Activated T-cell treated with anti-CD3 and anti-CD28 coated beads for 24 hours (primary cell): Measurements from ENCODE around the gene PCSK6.

Experiments used
- DNase-seq: peaks from one replicate; pipeline ENCODE4 v3.0.0-alpha.2; 2020; ENCODE audit warnings: low read depth

Gene PCSK6

GRCh38 chr15:101398247-101398646 is 91.3 kb downstream of the PCSK6 start:
- DNase-seq = no peak

- DNase-seq = no peak
Observed at GRCh38 chr15:101397521-101398003, 91.9 kb downstream of the PCSK6 start.

DNA sequence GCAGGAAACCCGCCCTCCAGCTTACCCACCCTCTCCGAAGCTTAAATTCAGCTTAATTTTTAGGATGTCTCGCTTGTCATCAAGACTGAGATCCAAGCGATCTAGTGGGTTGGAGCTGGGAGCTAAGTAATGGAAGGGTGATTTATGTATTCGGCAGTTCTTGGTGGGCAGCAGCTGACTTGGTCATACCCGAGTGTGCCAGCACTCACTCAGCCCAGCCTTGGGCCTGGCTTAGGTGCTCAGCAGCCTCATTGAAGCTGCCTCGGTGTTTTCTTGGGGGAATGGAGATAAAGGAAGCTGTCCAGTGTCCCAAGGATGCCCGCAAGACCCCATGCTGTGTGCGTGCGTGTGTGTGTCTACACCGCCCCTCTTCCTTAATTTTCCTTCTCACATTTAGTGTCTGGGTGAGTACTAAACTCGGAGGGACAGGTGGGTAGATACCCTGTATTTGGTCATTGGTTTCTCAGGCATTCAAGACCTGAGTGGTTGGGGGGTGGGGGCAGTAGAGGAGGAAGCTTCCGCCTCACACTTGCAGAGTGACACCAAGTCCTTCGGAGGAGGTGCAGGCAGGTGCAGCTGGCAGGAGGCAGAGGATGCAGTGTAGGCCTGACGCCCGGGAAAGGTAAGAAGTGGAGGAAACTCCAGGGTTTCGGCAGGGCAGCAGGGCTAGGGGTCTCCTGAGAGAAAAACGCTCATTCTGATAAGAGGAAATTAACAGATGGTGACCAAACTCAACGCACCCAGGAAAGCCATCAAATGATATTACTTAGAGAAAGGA is 92.8 kb downstream of the PCSK6 start:
- DNase-seq = no peak

DNA sequence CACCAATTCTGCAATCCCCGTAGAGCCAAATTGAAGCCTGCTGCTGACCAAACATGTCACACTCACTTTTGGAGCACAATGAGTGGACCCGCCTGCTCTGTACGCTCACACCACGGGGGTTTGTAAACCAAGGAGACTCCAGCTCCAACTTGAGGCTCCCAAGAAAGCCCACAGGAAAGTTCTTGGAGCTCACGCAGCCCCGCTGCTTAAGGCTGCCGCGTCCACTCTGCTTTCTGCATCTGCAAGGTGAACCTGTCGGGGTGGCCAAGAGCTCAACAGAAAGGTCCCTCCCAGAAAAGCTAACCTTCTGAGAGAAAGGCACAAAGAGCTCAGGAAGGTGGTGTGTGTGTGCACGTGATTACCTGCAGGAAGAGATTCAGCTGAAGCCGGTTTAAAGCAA is 94.9 kb downstream of the PCSK6 start:
- DNase-seq = no peak

DNA sequence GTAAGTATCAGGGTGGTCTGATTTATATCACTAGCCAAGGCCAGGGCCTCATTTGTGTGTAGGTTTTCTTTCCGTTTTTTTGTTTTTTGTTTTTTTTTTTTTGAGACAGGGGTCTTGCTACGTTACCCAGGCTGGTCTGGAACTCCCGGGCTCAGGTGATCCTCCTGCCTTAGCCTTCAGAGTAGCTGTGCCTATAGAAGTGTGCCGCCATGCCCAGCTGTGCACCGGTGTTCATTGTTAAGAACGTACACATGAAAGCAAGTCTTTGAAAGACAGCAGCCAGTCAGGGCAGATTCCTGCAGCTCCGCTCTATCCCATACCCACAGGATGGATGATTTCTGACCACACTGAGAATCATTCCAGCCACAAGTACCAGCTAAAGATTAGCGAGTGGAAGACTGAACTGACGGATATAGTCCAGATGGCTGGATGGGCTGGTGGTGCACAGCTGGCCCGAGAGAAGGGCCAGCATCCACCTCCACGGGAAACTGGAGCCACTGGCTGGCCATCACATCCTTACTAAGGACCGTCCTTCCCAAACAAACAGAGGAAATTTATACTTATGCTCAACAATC is 95.4 kb downstream of the PCSK6 start:
- no peak for DNase-seq

DNA sequence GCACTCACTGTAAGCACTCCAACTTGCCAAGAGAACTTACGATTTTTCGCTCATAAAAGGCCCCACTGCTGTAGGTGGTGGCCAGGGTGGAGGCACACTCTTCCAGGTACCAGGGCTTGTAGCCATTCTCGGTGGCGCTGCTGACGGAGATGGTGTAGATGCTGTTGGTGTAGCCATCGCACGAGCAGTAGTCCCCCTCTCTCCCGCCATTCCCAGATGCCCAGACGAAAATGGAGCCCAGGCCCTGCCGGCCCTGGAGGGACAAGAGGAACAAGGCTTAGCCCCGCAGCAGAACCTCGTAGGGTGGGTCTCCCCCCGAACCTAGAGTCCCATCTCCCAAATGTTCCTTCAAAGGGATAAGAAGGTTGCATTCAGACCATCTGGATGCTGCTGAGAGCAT is 96.3 kb downstream of the PCSK6 start:
- DNase-seq = no peak

- no peak for DNase-seq
Observed at GRCh38 chr15:101391981-101392640, 97.4 kb downstream of the PCSK6 start.

GRCh38 chr15:101391431-101391830 is 98.1 kb downstream of the PCSK6 start:
- no peak for DNase-seq

DNA sequence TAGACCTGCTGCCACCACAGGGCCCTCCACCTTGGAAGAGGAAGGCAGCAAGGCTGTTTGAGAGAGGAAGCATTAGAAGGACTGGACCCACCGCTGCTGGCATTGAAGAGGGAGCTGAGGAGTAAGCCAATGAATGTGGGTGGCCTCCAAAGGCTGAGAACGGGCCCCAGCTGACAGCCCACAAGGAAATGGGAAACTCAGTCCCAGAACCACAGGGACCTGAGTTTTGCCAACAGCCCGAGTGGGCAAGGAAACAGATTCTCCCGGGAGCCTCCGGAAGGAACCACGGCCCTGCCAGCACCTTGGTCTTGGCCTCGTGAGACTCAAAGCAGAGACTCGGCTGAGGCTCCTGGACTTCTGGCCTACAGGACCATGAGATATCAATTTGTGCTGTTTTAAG is 99.0 kb downstream of the PCSK6 start:
- no peak for DNase-seq

DNA sequence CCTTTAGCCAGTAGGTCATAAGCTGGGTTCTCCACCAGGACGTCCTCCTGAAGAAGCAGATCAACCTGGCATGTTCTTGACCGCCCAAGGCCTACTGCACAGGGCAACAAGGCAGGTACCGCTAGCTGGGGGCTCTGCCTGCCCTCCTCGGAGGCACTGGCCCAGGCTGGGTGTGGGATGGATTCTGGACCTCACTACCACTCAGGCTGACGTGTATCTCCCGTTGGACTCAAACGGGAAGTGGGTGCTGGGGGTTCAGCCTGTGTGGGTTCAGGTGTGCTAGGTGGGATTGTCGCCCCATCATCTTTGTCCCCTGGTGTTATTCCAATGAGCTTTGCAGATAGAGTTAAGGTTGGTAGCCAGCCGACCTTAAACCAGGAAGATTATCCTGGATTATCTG is 99.4 kb downstream of the PCSK6 start:
- DNase-seq = no peak

DNA sequence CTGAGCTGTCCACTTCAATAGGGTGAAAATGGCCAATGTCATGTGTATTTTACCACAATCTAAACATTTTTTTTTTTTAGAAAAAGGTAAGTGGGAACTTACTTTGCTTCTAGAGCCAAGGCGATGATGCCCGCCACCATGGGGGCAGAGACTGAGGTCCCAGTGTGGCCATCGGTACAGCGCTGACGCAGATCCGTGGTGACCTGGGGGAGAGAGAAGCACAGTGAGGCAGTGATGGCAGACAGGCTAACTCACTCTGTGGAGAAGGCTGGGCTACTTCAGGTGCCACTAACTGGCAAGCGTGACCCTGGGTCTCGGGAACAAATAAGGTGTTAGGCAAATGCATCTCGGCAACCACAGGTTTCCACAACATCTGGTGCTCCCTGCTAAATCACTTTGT is 100.1 kb downstream of the PCSK6 start:
- DNase-seq = no peak

DNA sequence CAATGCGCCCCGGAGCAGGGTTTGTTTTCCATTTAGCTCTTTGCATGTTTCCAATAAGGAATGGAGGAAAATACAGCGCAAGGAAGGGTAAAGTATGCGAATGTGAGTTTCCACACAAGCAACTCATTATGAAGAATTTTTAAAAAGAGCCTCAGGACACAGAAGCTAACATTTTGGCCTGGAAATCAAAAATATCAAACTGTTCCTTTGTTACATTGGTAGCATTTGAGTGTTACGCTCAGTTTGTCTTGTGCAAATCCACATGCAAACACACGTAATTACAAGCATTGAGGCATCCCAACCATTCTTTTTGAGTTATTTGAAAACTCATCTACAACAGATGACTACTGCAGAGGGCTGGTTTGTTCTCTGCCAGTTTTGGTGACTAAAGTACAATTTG is 101.5 kb downstream of the PCSK6 start:
- DNase-seq = no peak

DNA sequence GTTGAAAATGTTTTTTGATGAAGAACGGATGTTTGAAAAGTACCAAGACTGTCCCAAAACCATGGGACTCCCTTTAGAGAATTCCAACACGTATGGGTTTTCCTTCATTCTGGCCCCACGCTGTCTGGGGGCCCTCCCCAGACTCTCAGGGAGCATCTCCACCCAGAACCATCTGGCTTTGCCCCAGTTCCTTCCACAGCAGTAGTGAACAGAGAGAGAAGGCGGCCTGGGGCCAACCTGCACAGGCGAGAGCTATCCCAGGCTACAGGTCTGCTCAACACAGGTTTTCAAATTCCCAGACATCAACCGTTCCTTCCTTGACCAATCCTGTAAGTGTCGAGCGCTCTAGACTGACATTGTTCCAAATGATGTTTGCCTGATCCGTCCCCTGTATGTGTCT is 101.9 kb downstream of the PCSK6 start:
- no peak for DNase-seq

DNA sequence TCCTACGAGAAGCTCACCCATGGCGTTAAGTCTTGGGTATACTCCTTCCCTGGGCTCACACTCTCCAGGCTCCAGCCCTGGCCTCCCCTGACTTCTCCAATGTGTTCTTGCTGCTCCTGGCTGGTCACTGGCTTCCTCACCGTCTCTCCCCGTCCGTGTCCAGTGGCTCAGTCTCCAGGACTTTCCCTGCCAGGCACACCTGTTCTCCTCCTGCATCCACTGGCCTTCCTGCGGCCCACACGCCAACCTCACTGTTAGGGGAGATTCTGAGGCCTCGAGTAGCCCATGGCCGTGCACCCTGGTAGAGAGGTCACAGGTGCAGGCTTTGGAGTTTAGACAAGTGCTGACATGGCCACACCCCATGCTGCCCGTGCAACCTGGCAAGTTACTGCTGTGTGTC is 102.5 kb downstream of the PCSK6 start:
- no peak for DNase-seq

DNA sequence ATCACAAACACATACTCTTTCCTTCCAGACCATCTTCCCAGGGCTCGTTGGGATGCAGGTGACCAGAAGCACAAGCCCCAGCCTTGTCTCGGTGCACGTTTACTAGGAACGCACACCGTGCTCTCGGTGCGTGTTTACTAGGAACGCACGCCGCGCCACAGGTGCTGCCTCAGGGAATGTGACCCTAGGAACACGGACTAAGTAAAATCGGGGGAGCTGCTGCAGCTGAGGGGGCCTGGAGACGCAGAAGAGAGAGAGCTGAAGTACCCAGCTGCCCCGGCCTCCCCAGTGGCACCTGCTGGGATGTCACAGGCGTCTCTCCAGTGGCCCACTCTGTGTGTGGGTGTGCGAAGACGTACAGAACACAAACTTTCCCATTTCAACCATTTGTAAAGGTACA is 103.5 kb downstream of the PCSK6 start:
- no peak for DNase-seq

- DNase-seq = no peak
Observed at GRCh38 chr15:101384276-101384675, 105.2 kb downstream of the PCSK6 start.

DNA sequence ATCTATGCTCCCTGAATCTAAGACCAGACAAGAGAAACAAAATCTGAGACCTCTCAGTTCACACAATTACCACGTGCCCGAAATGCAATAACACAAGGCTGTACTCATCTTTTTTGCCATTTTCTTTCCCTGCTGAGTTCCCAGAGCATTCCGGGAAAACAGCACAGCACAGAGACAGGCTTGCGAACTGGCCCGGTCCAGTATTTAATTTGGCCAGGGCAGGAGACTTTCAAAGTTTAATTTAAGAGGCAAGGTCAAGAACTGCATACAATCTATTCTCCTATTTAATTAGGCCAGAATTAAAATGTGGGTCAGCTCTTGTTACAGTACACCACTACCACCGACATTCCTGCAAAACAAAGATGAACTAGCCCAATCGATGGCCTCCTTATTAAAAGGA is 107.0 kb downstream of the PCSK6 start:
- DNase-seq = no peak

DNA sequence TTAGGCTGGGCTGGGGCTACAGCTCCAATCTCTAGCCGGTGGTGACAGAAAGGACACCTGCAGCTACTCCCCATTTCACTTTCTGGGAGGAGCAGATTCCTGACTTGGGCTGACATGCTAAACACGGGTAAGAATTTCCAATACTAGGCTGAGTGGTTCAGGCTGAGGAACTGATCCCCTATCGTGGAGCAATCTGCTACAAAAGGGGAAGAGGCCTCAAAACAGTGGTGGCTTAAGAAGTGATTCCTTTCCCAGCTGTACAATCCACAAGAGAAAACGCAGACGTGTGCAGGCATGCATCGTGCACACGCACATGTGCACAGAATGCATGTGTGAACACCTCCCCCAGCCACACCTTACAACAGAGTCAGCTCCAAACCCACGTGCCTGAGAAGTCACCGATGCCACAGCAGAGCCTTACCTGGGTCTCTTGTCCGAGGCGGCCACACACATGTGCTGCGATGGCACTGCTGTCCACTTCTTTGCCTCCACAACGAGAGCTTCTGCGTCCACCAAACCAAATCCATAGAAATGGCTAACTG is 107.8 kb downstream of the PCSK6 start:
- no peak for DNase-seq

GRCh38 chr15:101380146-101380545 is 109.4 kb downstream of the PCSK6 start:
- DNase-seq = no peak

- DNase-seq = no peak
Observed at GRCh38 chr15:101379647-101380046, 109.9 kb downstream of the PCSK6 start.

DNA sequence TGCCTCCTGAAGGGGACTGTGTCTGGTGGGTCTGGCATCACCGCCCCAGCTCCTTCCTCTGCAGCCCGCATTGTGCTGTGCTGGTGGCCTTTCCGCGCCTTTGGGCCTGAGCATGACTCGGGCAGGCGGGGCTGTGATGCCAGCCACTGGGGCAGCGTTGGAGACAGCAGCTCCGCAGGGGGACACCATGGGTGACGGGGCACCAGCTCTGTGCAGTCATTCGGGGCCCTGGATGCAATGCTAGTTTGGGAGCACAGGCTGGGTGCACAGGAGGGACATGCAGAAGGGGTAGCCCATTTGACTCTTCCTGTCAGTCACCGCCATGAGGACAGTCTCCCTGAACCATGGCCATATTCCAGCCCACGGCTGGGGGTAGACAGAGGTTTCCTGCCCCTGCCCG is 110.6 kb downstream of the PCSK6 start:
- DNase-seq = no peak

DNA sequence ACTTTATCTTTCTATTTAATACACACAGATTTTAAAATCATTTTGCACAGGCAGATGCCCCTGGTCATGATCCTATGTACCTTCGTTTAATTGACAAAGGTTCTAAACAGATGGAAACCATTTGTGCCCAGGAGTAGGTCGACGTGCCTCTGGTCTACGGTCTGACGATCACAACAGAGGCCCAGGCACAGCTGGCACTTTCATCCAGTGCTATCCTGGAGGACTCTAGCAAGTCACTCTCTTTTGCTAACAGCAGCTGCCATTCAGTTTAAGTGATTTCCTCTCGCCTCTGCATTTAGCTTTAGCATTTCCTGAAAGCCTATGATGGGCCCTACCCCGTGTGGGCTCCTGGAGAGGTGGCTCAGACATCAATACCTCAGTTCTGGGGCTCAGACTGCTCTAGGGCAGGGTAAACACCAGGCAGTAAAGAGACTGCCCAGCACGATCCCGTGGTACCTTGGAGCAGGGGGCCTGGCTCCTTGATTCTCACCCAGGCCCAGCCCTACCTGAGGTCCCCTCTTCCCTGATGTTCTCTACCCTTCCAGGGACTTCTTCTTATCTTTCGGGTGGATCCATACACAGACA is 111.2 kb downstream of the PCSK6 start:
- no peak for DNase-seq
